ENCODE data around the gene CRELD2. TPM values are rescaled to one million over a fixed set of nuclear protein-coding genes. Genes with fewer than 3 reads are reported as not detected.
A peak's percentile ranks its signal among the peaks of the same experiment; 100 is the strongest.

The CRELD2 gene
- total and polyA plus RNA-seq, 2 of the 13 experiments (the other 11 are each of a cell fraction or from before 2014, with no cell fraction given) = 17.2 to 44.7 TPM

DNA sequence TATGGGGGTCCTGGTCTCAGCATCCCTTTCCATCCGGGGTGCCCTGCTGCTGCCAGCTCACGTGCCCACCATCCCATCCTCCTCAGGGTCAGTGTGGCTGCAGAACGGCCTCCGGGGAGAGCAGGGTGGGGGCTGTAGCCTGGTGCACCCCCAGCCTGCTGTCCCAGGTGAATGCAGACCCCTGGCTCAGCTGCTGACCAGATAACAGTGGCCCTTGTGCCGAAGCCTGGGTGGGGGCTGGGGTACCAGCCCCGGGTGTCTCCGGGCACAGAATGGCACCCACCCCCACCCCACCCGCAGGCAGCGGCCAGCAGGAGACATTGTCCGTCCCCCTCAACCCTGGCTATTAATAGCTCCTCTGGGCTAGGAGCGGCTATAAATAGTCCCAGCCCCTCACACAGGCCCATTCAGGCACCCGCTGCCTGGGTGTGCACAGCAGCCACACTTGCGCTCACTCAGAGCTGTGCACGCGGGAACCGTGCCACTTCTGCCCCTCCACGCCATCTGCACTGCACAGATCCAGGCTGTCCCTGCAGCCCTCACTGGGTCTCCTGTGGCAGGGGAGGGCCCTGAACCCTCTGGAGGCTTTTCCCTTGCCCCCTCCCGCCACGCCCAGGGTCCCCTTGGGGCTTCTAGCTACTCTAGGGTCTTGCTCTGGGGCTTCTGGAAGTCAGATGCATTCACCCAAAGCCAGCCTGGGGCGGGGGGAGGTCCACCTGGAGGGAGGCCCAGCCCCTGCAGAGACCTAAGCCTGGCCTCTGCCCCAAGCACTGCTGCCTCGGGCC, 18.7 kb downstream of the CRELD2 start:
- in situ Hi-C loops (cut with HindIII; ENCODE audit: extremely low pct_ligation_motif_present, low pct_unique_long_range_greater_than_20kb) = no loop called here
- peak overlapping the region in 1 of 3 experiments; percentile 63; a peak in 4 of 6 replicates for H3K4me3 ChIP-seq (replicated peaks in 1 of 3; ENCODE audit: insufficient read depth in 1 of 3, low read depth in 2 of 3, low read length in 3 of 3)
- no peaks in the 10 kb centered on the region for H3K79me2 ChIP-seq (ENCODE audit: insufficient read depth, low read length)
- ChIA-PET CTCF (ENCODE audit: low intra/inter-chr PET ratio, low total read pairs) (no interaction called here), POLR2A (interaction anchor here (1.4 to 10.5 kb wide), 5 partner anchors 15 to 33 kb away, joined by 20 to 283 read pairs (median 59); partner anchors contain the start of gene PIM3)
- H3K27ac ChIP-seq (ENCODE audit: extremely low read length, insufficient read depth, low read length) = peak overlapping the region; percentile 80
- no peak overlapping the region for H2AFZ ChIP-seq (ENCODE audit: low read length)
- peak overlapping the region; percentile 73 for H3K9ac ChIP-seq (ENCODE audit: insufficient read depth, low read depth, low read length)
- H3K36me3 ChIP-seq (replicated peaks in 1 of 2; ENCODE audit: control insufficient read depth in 1 of 2, insufficient read depth in 2 of 2, low read length in 2 of 2) = no peaks in the 10 kb centered on the region
- 100% methylated on average over 2 of the region's 21 CpGs for WGBS (ENCODE audit: low lambda C conversion rate)
- H3K27me3 ChIP-seq (ENCODE audit: control insufficient read depth in 1 of 2, insufficient read depth in 2 of 2, low read length in 2 of 2) = no peaks in the 10 kb centered on the region; a peak in 1 of 5 replicates
- intact Hi-C loops (cut with micrococcal nuclease; ENCODE audit: unreplicated experiment) = no loop called here
- H3K9me3 ChIP-seq (ENCODE audit: low read length) = no peaks in the 10 kb centered on the region
- H3K4me2 ChIP-seq (ENCODE audit: low read depth, low read length) = peak overlapping the region; percentile 77
- peaks cover 86% of the 10 kb centered on the region for H3K4me1 ChIP-seq (ENCODE audit: insufficient read depth, low read length)
- ATAC-seq (peak; percentile 6), DNase-seq (ENCODE audit: low spot score) (no peak), FAIRE-seq (no peak)
- BruUV-seq (replicated peaks) = no TSS peak
- H4K20me1 ChIP-seq (ENCODE audit: insufficient read depth, low read length) = no peaks in the 10 kb centered on the region
- no peak for TF ChIP-seq TMF1 (CRISPR knock-in tag; IDR thresholded peaks at IDR 0.05; ENCODE audit: low read depth)
- no peak for TF ChIP-seq ZNF280D (CRISPR knock-in tag; IDR thresholded peaks at IDR 0.05)
- peak; percentile 9 for TF ChIP-seq SRSF1 (optimal IDR thresholded peaks at IDR 0.05; ENCODE audit: low read depth, low read length)
- TF ChIP-seq ZBTB7A (CRISPR knock-in tag; IDR thresholded peaks at IDR 0.05) = no peak
- TF ChIP-seq IRX3 (CRISPR knock-in tag; IDR thresholded peaks at IDR 0.05; ENCODE audit: borderline replicate concordance, low read depth) = no peak
- TF ChIP-seq KLF16 (CRISPR knock-in tag; IDR thresholded peaks at IDR 0.05) = no peak
- TF ChIP-seq POLR2AphosphoS5 (IDR thresholded peaks at IDR 0.05; ENCODE audit: low read depth, low read length) = no peak
- TF ChIP-seq MED8 (CRISPR knock-in tag; IDR thresholded peaks at IDR 0.05; ENCODE audit: insufficient replicate concordance) = no peak
- no peak for TF ChIP-seq ZNF260 (CRISPR knock-in tag; IDR thresholded peaks at IDR 0.05; ENCODE audit: borderline replicate concordance, low read depth)
- TF ChIP-seq SOX13 (IDR thresholded peaks at IDR 0.05) = no peak
- no peak for TF ChIP-seq SOX13 (CRISPR knock-in tag; conservative IDR thresholded peaks at IDR 0.05 in 1 of 2, IDR thresholded peaks at IDR 0.05 in 1 of 2)
- TF ChIP-seq POGK (CRISPR knock-in tag; conservative IDR thresholded peaks at IDR 0.05) = no peak
- TF ChIP-seq ZBTB10 (CRISPR knock-in tag; IDR thresholded peaks at IDR 0.05; ENCODE audit: borderline replicate concordance) = no peak
- no peak for TF ChIP-seq ATF7 (IDR thresholded peaks at IDR 0.05)
- no peak for TF ChIP-seq ATF7 (CRISPR knock-in tag; IDR thresholded peaks at IDR 0.05)
- TF ChIP-seq ZNF333 (CRISPR knock-in tag; IDR thresholded peaks at IDR 0.05; ENCODE audit: borderline replicate concordance) = no peak

All from HepG2 (cell line).